BLaER1 (cell line): Measurements from ENCODE around the gene CDH10.

Experiments used
- H3K27ac ChIP-seq: shearing (Covaris generic); formaldehyde crosslinking; 2 replicates; pipeline ENCODE4 v1.8.1; 2022
- H3K27me3 ChIP-seq: shearing (Covaris generic); formaldehyde crosslinking; 2 replicates; pipeline ENCODE4 v1.8.1; 2022
- H3K36me3 ChIP-seq: shearing (Covaris generic); formaldehyde crosslinking; 2 replicates; pipeline ENCODE4 v1.8.1; 2022
- H3K4me1 ChIP-seq: shearing (Covaris generic); formaldehyde crosslinking; 2 replicates; pipeline ENCODE4 v1.8.1; 2022
- H3K4me2 ChIP-seq: shearing (Covaris generic); formaldehyde crosslinking; 2 replicates; pipeline ENCODE4 v1.8.1; 2022
- H3K4me3 ChIP-seq: shearing (Covaris generic); formaldehyde crosslinking; 2 replicates; pipeline ENCODE4 v1.8.1; 2022
- H3K9ac ChIP-seq: shearing (Covaris generic); formaldehyde crosslinking; 2 replicates; pipeline ENCODE4 v1.8.1; 2022
- H3K9me3 ChIP-seq: shearing (Covaris generic); formaldehyde crosslinking; 2 replicates; pipeline ENCODE4 v1.8.1; 2022
- H4K20me1 ChIP-seq: shearing (Covaris generic); formaldehyde crosslinking; 2 replicates; pipeline ENCODE4 v1.8.1; 2022
- Cebpa-rat ChIP-seq: shearing (Covaris generic); IDR thresholded peaks from 2 replicates; pipeline ENCODE4 v1.8.1; 2022

CDH10 gene

GRCh38 chr5:24609706-24610105 is 35.1 kb downstream of the CDH10 start:
- Histone ChIP-seq H3K9me3 (no peaks in the 10 kb centered on the region), H3K4me2 (no peak overlapping the region)

GRCh38 chr5:24606971-24607370 is 37.8 kb downstream of the CDH10 start:
- H3K36me3 ChIP-seq, result no peaks in the 10 kb centered on the region
- no peaks in the 10 kb centered on the region for H3K27me3 ChIP-seq
- H3K4me1 ChIP-seq, result no peaks in the 10 kb centered on the region
- no peak overlapping the region for H3K4me3 ChIP-seq
- H3K9me3 ChIP-seq, result no peaks in the 10 kb centered on the region
- no peak overlapping the region for H3K27ac ChIP-seq
- H3K4me2 ChIP-seq, result no peak overlapping the region
- H3K9ac ChIP-seq, result no peak overlapping the region
- no peak for TF ChIP-seq Cebpa-rat
- H4K20me1 ChIP-seq, result no peaks in the 10 kb centered on the region

More at GRCh38 chr5:24609706-24610105, 35.1 kb downstream of the CDH10 start:
- no peaks in the 10 kb centered on the region for H3K27me3 ChIP-seq
- no peak for TF ChIP-seq Cebpa-rat
- H3K36me3 ChIP-seq, result no peaks in the 10 kb centered on the region
- no peak overlapping the region for H3K9ac ChIP-seq
- no peak overlapping the region for H3K27ac ChIP-seq
- H4K20me1 ChIP-seq, result no peaks in the 10 kb centered on the region
- H3K4me3 ChIP-seq, result no peak overlapping the region
- H3K4me1 ChIP-seq, result peaks cover 4% of the 10 kb centered on the region

GRCh38 chr5:24602188-24602587 is 42.6 kb downstream of the CDH10 start:
- Histone ChIP-seq H3K9ac (no peak overlapping the region), H3K4me2 (no peak overlapping the region), H4K20me1 (no peaks in the 10 kb centered on the region), H3K27me3 (no peaks in the 10 kb centered on the region), H3K36me3 (no peaks in the 10 kb centered on the region), H3K4me3 (no peak overlapping the region), H3K27ac (no peak overlapping the region), H3K4me1 (no peaks in the 10 kb centered on the region), H3K9me3 (no peaks in the 10 kb centered on the region)
- TF ChIP-seq Cebpa-rat, result no peak

GRCh38 chr5:24598956-24599355 is 45.8 kb downstream of the CDH10 start:
- H3K27me3 ChIP-seq, result no peaks in the 10 kb centered on the region
- H3K4me2 ChIP-seq, result no peak overlapping the region
- no peak overlapping the region for H3K4me3 ChIP-seq
- no peak overlapping the region for H3K27ac ChIP-seq
- no peaks in the 10 kb centered on the region for H3K4me1 ChIP-seq
- H3K9me3 ChIP-seq, result no peaks in the 10 kb centered on the region
- H3K36me3 ChIP-seq, result no peaks in the 10 kb centered on the region
- H3K9ac ChIP-seq, result no peak overlapping the region
- TF ChIP-seq Cebpa-rat, result no peak
- H4K20me1 ChIP-seq, result no peaks in the 10 kb centered on the region

- no peaks in the 10 kb centered on the region for H3K27me3 ChIP-seq
- H4K20me1 ChIP-seq, result no peaks in the 10 kb centered on the region
- TF ChIP-seq Cebpa-rat, result no peak
- no peaks in the 10 kb centered on the region for H3K9me3 ChIP-seq
- H3K9ac ChIP-seq, result no peak overlapping the region
- no peaks in the 10 kb centered on the region for H3K4me1 ChIP-seq
- no peak overlapping the region for H3K4me2 ChIP-seq
- no peaks in the 10 kb centered on the region for H3K36me3 ChIP-seq
- H3K4me3 ChIP-seq, result no peak overlapping the region
- H3K27ac ChIP-seq, result no peak overlapping the region
These were observed 49.4 kb downstream of the CDH10 start for GRCh38 chr5:24595329-24595728.

- Histone ChIP-seq H3K4me2 (no peak overlapping the region), H3K4me1 (no peaks in the 10 kb centered on the region), H3K36me3 (no peaks in the 10 kb centered on the region), H3K27me3 (no peaks in the 10 kb centered on the region), H3K9me3 (no peaks in the 10 kb centered on the region), H3K27ac (no peak overlapping the region), H4K20me1 (no peaks in the 10 kb centered on the region), H3K9ac (no peak overlapping the region), H3K4me3 (no peak overlapping the region)
- no peak for TF ChIP-seq Cebpa-rat
These were observed 53.4 kb downstream of the CDH10 start for GRCh38 chr5:24591426-24591825.

GRCh38 chr5:24589566-24589965 is 55.2 kb downstream of the CDH10 start:
- H3K27me3 ChIP-seq, result no peaks in the 10 kb centered on the region
- no peak overlapping the region for H3K4me2 ChIP-seq
- no peaks in the 10 kb centered on the region for H3K36me3 ChIP-seq
- H3K4me3 ChIP-seq, result no peak overlapping the region
- no peaks in the 10 kb centered on the region for H3K9me3 ChIP-seq
- H3K9ac ChIP-seq, result no peak overlapping the region
- no peak overlapping the region for H3K27ac ChIP-seq
- no peak for TF ChIP-seq Cebpa-rat
- no peaks in the 10 kb centered on the region for H3K4me1 ChIP-seq
- H4K20me1 ChIP-seq, result no peaks in the 10 kb centered on the region

- no peaks in the 10 kb centered on the region for H3K4me1 ChIP-seq
- no peak overlapping the region for H3K9ac ChIP-seq
- no peaks in the 10 kb centered on the region for H3K27me3 ChIP-seq
- no peak overlapping the region for H3K4me2 ChIP-seq
- H3K9me3 ChIP-seq, result no peaks in the 10 kb centered on the region
- no peaks in the 10 kb centered on the region for H3K36me3 ChIP-seq
- TF ChIP-seq Cebpa-rat, result no peak
- H3K4me3 ChIP-seq, result no peak overlapping the region
- H4K20me1 ChIP-seq, result no peaks in the 10 kb centered on the region
- H3K27ac ChIP-seq, result no peak overlapping the region
These were observed 59.0 kb downstream of the CDH10 start for GRCh38 chr5:24585751-24586150.

- H3K27ac ChIP-seq, result no peak overlapping the region
These were observed 73.5 kb downstream of the CDH10 start for GRCh38 chr5:24571302-24571701.

GRCh38 chr5:24566933-24567332 is 77.8 kb downstream of the CDH10 start:
- H3K27ac ChIP-seq, result no peak overlapping the region
- no peaks in the 10 kb centered on the region for H4K20me1 ChIP-seq
- no peak for TF ChIP-seq Cebpa-rat
- no peaks in the 10 kb centered on the region for H3K27me3 ChIP-seq
- no peak overlapping the region for H3K4me2 ChIP-seq
- no peak overlapping the region for H3K4me3 ChIP-seq
- no peak overlapping the region for H3K9ac ChIP-seq
- H3K4me1 ChIP-seq, result no peaks in the 10 kb centered on the region
- no peaks in the 10 kb centered on the region for H3K9me3 ChIP-seq
- H3K36me3 ChIP-seq, result no peaks in the 10 kb centered on the region

More at GRCh38 chr5:24571302-24571701, 73.5 kb downstream of the CDH10 start:
- H3K27me3 ChIP-seq, result no peaks in the 10 kb centered on the region
- H3K4me1 ChIP-seq, result no peaks in the 10 kb centered on the region
- TF ChIP-seq Cebpa-rat, result no peak
- no peaks in the 10 kb centered on the region for H3K9me3 ChIP-seq
- H3K36me3 ChIP-seq, result no peaks in the 10 kb centered on the region
- H3K9ac ChIP-seq, result no peak overlapping the region
- H4K20me1 ChIP-seq, result no peaks in the 10 kb centered on the region
- H3K4me2 ChIP-seq, result no peak overlapping the region
- no peak overlapping the region for H3K4me3 ChIP-seq

GRCh38 chr5:24555229-24555628 is 89.5 kb downstream of the CDH10 start:
- H4K20me1 ChIP-seq, result no peaks in the 10 kb centered on the region
- no peaks in the 10 kb centered on the region for H3K27me3 ChIP-seq
- no peaks in the 10 kb centered on the region for H3K4me1 ChIP-seq
- H3K36me3 ChIP-seq, result no peaks in the 10 kb centered on the region
- H3K9ac ChIP-seq, result no peak overlapping the region
- no peak overlapping the region for H3K4me2 ChIP-seq
- no peaks in the 10 kb centered on the region for H3K9me3 ChIP-seq
- no peak overlapping the region for H3K4me3 ChIP-seq
- no peak for TF ChIP-seq Cebpa-rat
- H3K27ac ChIP-seq, result no peak overlapping the region
